Psoas muscle (tissue), 8 donors: ENCODE results near the gene EFHD2. TPM values are rescaled to one million over a fixed set of nuclear protein-coding genes. Genes with fewer than 3 reads are reported as not detected.

Experiments used
- ATAC-seq, 4 donors: fragments of 200-7000 bp; cut with Tn5 transposase; one replicate each; pipeline ENCODE4 v1.9.1; 2020; ENCODE audit warnings: moderate library complexity in 3 of 4, mild to moderate bottlenecking in 2 of 4
- DNase-seq, 2 donors: peaks; one replicate each; pipeline ENCODE4 v3.0.0-alpha.2; 2020
- H3K27ac ChIP-seq: fragments of 200-600 bp; one replicate; pipeline ENCODE4 v1.8.0; 2022
- H3K27me3 ChIP-seq, 3 donors: fragments of 200-600 bp in 1 of 3; one replicate each; pipeline versions ENCODE4 v1.6.1 to v1.8.0; 2013 to 2022; ENCODE audit warnings: low read length in 2 of 3, mild to moderate bottlenecking in 2 of 3, moderate library complexity in 1 of 3; ENCODE audit not compliant: insufficient read depth in 3 of 3
- H3K36me3 ChIP-seq, 2 donors: fragments of 200-600 bp in 1 of 2; one replicate each; pipeline versions ENCODE4 v1.6.1 to v1.8.0; 2013 to 2022; ENCODE audit warnings: low read depth in 1 of 2, mild to moderate bottlenecking in 1 of 2, moderate library complexity in 1 of 2; ENCODE audit not compliant: insufficient read depth in 1 of 2
- H3K4me1 ChIP-seq: fragments of 200-600 bp; one replicate; pipeline ENCODE4 v1.8.0; 2022
- H3K4me3 ChIP-seq: fragments of 200-600 bp; one replicate; pipeline ENCODE4 v1.8.0; 2022; ENCODE audit warnings: mild to moderate bottlenecking
- H3K9me3 ChIP-seq: fragments of 200-600 bp; one replicate; pipeline ENCODE4 v1.8.0; 2022
- CTCF ChIP-seq: fragments of 200-600 bp; IDR thresholded peaks from one replicate; pipeline ENCODE4 v1.8.0; 2022; ENCODE audit warnings: antibody characterized with exemption
- WGBS, 3 donors: extraction: QIAGEN DNeasy Blood & Tissue Kit; methylation state at CpG; one replicate each; pipeline versions ENCODE4 v1.1.6 to v1.1.7; 2013; 5-methylcytosine and 5-hydroxymethylcytosine counted together
- intact Hi-C, 2 donors: fragments of 100-400 bp; cut with DNase I; formaldehyde crosslinking; loops; one replicate each; pipeline versions ENCODE4 v1.11.0 to v1.14.2; 2022
- polyA plus RNA-seq, 3 donors: library from polyadenylated mRNA; stranded (reverse); fragments of 200-250 nt; gene quantifications; one replicate each; pipeline ENCODE4 v1.2.3, GENCODE V29; 2013
- total RNA-seq, 4 donors: library from RNA; stranded (reverse); fragmentation: NEBNext Ultra II Directional in 2 of 4; extraction: Animal tissue kit (Norgen Biotek cat#: 25700) in 2 of 4; gene quantifications; one replicate each; pipeline versions ENCODE4 v1.2.1 to v1.2.4, GENCODE V29; 2021 to 2023
- donor health status: healthy with polysubstance abuse.
- donor health status: DM: no; HTN: no; CAD: no; lungs with moderate emphysema.
- donor health status: Bipolar disorder and iron deficiency.
- donor health status: healthy.
- donor health status: DM: yes; HTN: yes; CAD: no.
- donor health status: DM: no; HTN: no; CAD: no.
- donor health status: DM: no; HTN: no; CAD: no.
- donor health status: DM: yes; HTN: yes; CAD: no.

EFHD2 gene
- total and polyA plus RNA-seq, 7 donors, result 2.3 to 6.9 (median 5.4) TPM

GRCh38 chr1:15400627-15401026, 9.1 kb upstream of the EFHD2 start:
- ATAC-seq, result no peak
- peaks cover 0 to 2% (median 0%) of the 10 kb centered on the region in 3 donors for H3K27me3 ChIP-seq
- TF ChIP-seq CTCF, result no peak
- no peaks in the 10 kb centered on the region for H3K36me3 ChIP-seq
- H3K27ac ChIP-seq, result no peak overlapping the region
- intact Hi-C loops, result no loop called here
- H3K9me3 ChIP-seq, result peaks cover 10% of the 10 kb centered on the region
- no peaks in the 10 kb centered on the region for H3K4me1 ChIP-seq
- 62 to 75% (median 70%) methylated on average over 3 of the region's 3 CpGs for WGBS, 3 donors
- no peak overlapping the region for H3K4me3 ChIP-seq
- no peak for DNase-seq

GRCh38 chr1:15401391-15402055, 8.2 kb upstream of the EFHD2 start:
- DNase-seq (no peak), ATAC-seq (no peak)
- H3K36me3 ChIP-seq, result no peaks in the 10 kb centered on the region
- no peak overlapping the region for H3K4me3 ChIP-seq
- no peak for TF ChIP-seq CTCF
- peaks cover 10% of the 10 kb centered on the region for H3K9me3 ChIP-seq
- H3K4me1 ChIP-seq, result no peaks in the 10 kb centered on the region
- 82 to 86% (median 86%) methylated on average over 7 of the region's 7 CpGs for WGBS, 3 donors
- H3K27me3 ChIP-seq, result peaks cover 0 to 2% (median 0%) of the 10 kb centered on the region in 3 donors
- intact Hi-C loops, result no loop called here
- no peak overlapping the region for H3K27ac ChIP-seq

GRCh38 chr1:15402809-15403450, 6.8 kb upstream of the EFHD2 start:
- intact Hi-C loops, result no loop called here
- TF ChIP-seq CTCF, result no peak
- Histone ChIP-seq H3K9me3 (peaks cover 10% of the 10 kb centered on the region), H3K4me3 (no peak overlapping the region), H3K27me3 (peaks cover 0 to 2% (median 0%) of the 10 kb centered on the region in 3 donors), H3K27ac (no peak overlapping the region), H3K36me3 (no peaks in the 10 kb centered on the region), H3K4me1 (no peaks in the 10 kb centered on the region)
- WGBS, 3 donors, result 92 to 94% (median 92%) methylated on average over 5 of the region's 5 CpGs
- ATAC-seq (no peak), DNase-seq (no peak)

- DNase-seq (no peak), ATAC-seq (no peak)
- no peaks in the 10 kb centered on the region for H3K4me1 ChIP-seq
- no peak overlapping the region for H3K4me3 ChIP-seq
- no peak overlapping the region for H3K27ac ChIP-seq
- H3K27me3 ChIP-seq, result peaks cover 0 to 2% (median under 1%) of the 10 kb centered on the region in 3 donors
- TF ChIP-seq CTCF, result no peak
- intact Hi-C loops, result no loop called here
- H3K9me3 ChIP-seq, result peaks cover 9% of the 10 kb centered on the region
- WGBS, 3 donors, result 93 to 98% (median 95%) methylated on average over 9 of the region's 9 CpGs
- H3K36me3 ChIP-seq, result no peaks in the 10 kb centered on the region
Measured at GRCh38 chr1:15403962-15404580, 5.6 kb upstream of the EFHD2 start.
